ENCODE measurements around the gene SPAG16. TPM values are rescaled to one million over a fixed set of nuclear protein-coding genes. Genes with fewer than 3 reads are reported as not detected.

SPAG16 gene
- polyA plus RNA-seq, 1 of the 3 experiments (the other 2 are of a cell fraction), result 29.5 TPM

DNA sequence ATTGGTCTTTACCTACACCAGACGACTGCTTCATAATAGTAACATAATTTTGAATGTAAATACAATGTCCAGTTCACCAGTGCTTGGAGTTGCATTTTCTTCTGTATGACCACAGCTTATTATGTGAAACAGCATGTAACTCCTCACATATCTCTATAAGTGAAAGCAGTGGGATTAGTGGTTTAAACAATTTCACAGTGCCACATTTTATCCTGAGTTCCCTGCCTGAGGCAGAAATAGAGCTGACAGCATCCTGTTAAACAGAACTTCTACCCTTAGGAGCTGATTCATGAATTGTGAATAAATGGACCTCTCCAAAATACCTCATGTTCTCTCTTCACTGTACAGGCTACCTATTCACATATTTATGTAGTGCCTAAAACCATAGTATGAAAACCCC is 584.3 kb downstream of the SPAG16 start:
- Histone ChIP-seq H3K4me3 (ENCODE audit: low read depth in 2 of 2, low read length in 1 of 2) (no peak overlapping the region), H3K27ac (ENCODE audit: low read depth in 2 of 2, low read length in 1 of 2) (no peak overlapping the region), H4K20me1 (ENCODE audit: insufficient read depth) (no peaks in the 10 kb centered on the region), H3K4me1 (ENCODE audit: control insufficient read depth in 1 of 2, insufficient read depth in 2 of 2, low read depth in 1 of 2, low read length in 1 of 2) (no peaks in the 10 kb centered on the region), H3F3A (replicated peaks; ENCODE audit: insufficient read depth) (no peaks in the 10 kb centered on the region), H2AFZ (ENCODE audit: low read depth) (no peak overlapping the region), H3K79me2 (ENCODE audit: insufficient read depth) (no peaks in the 10 kb centered on the region), H3K4me2 (no peak overlapping the region), H3K9me2 (no peaks in the 10 kb centered on the region), H3K9me3 (0 out of 2 replicates have a peak, but pooled peaks cover 5% of the 10 kb centered on the region), H3K9ac (no peak overlapping the region), H3K27me3 (ENCODE audit: insufficient read depth) (no peaks in the 10 kb centered on the region), H3K36me3 (replicated peaks in 1 of 2; ENCODE audit: control insufficient read depth in 1 of 2, insufficient read depth in 2 of 2, low read length in 1 of 2) (no peaks in the 10 kb centered on the region)
- TF ChIP-seq, protein P1, sequence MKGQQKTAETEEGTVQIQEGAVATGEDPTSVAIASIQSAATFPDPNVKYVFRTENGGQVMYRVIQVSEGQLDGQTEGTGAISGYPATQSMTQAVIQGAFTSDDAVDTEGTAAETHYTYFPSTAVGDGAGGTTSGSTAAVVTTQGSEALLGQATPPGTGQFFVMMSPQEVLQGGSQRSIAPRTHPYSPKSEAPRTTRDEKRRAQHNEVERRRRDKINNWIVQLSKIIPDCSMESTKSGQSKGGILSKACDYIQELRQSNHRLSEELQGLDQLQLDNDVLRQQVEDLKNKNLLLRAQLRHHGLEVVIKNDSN (IDR thresholded peaks at IDR 0.05; ENCODE audit: borderline replicate concordance, low read depth), result no peak
- TF ChIP-seq JUND (IDR thresholded peaks at IDR 0.05) (no peak), RCOR1 (IDR thresholded peaks at IDR 0.05; ENCODE audit: low read length) (no peak), EZH2phosphoT487 (IDR thresholded peaks at IDR 0.05; ENCODE audit: borderline replicate concordance, low read depth) (no peak), SIN3A (IDR thresholded peaks at IDR 0.05; ENCODE audit: borderline replicate concordance, low read depth, low read length) (no peak), POLR2AphosphoS5 (IDR thresholded peaks at IDR 0.05; ENCODE audit: low read depth, low read length) (no peak), ELF1 (IDR thresholded peaks at IDR 0.05) (no peak), MEF2A (IDR thresholded peaks at IDR 0.05; ENCODE audit: borderline replicate concordance, low read depth) (no peak), YY1 (IDR thresholded peaks at IDR 0.05; ENCODE audit: low read depth) (no peak), GATA2 (CRISPR knock-in tag; IDR thresholded peaks at IDR 0.05) (no peak), TCF12 (IDR thresholded peaks at IDR 0.05) (no peak), RAD21 (IDR thresholded peaks at IDR 0.05; ENCODE audit: low read length) (no peak)
- TF ChIP-seq, protein P2, sequence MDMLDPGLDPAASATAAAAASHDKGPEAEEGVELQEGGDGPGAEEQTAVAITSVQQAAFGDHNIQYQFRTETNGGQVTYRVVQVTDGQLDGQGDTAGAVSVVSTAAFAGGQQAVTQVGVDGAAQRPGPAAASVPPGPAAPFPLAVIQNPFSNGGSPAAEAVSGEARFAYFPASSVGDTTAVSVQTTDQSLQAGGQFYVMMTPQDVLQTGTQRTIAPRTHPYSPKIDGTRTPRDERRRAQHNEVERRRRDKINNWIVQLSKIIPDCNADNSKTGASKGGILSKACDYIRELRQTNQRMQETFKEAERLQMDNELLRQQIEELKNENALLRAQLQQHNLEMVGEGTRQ (IDR thresholded peaks at IDR 0.05; ENCODE audit: borderline replicate concordance, low read depth, low read length), result no peak
- TF ChIP-seq, protein P3, sequence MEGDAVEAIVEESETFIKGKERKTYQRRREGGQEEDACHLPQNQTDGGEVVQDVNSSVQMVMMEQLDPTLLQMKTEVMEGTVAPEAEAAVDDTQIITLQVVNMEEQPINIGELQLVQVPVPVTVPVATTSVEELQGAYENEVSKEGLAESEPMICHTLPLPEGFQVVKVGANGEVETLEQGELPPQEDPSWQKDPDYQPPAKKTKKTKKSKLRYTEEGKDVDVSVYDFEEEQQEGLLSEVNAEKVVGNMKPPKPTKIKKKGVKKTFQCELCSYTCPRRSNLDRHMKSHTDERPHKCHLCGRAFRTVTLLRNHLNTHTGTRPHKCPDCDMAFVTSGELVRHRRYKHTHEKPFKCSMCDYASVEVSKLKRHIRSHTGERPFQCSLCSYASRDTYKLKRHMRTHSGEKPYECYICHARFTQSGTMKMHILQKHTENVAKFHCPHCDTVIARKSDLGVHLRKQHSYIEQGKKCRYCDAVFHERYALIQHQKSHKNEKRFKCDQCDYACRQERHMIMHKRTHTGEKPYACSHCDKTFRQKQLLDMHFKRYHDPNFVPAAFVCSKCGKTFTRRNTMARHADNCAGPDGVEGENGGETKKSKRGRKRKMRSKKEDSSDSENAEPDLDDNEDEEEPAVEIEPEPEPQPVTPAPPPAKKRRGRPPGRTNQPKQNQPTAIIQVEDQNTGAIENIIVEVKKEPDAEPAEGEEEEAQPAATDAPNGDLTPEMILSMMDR (IDR thresholded peaks at IDR 0.05), result no peak
- TF ChIP-seq, protein P4, sequence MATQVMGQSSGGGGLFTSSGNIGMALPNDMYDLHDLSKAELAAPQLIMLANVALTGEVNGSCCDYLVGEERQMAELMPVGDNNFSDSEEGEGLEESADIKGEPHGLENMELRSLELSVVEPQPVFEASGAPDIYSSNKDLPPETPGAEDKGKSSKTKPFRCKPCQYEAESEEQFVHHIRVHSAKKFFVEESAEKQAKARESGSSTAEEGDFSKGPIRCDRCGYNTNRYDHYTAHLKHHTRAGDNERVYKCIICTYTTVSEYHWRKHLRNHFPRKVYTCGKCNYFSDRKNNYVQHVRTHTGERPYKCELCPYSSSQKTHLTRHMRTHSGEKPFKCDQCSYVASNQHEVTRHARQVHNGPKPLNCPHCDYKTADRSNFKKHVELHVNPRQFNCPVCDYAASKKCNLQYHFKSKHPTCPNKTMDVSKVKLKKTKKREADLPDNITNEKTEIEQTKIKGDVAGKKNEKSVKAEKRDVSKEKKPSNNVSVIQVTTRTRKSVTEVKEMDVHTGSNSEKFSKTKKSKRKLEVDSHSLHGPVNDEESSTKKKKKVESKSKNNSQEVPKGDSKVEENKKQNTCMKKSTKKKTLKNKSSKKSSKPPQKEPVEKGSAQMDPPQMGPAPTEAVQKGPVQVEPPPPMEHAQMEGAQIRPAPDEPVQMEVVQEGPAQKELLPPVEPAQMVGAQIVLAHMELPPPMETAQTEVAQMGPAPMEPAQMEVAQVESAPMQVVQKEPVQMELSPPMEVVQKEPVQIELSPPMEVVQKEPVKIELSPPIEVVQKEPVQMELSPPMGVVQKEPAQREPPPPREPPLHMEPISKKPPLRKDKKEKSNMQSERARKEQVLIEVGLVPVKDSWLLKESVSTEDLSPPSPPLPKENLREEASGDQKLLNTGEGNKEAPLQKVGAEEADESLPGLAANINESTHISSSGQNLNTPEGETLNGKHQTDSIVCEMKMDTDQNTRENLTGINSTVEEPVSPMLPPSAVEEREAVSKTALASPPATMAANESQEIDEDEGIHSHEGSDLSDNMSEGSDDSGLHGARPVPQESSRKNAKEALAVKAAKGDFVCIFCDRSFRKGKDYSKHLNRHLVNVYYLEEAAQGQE (IDR thresholded peaks at IDR 0.05; ENCODE audit: low read depth, low read length), result no peak
- TF ChIP-seq, protein P5, sequence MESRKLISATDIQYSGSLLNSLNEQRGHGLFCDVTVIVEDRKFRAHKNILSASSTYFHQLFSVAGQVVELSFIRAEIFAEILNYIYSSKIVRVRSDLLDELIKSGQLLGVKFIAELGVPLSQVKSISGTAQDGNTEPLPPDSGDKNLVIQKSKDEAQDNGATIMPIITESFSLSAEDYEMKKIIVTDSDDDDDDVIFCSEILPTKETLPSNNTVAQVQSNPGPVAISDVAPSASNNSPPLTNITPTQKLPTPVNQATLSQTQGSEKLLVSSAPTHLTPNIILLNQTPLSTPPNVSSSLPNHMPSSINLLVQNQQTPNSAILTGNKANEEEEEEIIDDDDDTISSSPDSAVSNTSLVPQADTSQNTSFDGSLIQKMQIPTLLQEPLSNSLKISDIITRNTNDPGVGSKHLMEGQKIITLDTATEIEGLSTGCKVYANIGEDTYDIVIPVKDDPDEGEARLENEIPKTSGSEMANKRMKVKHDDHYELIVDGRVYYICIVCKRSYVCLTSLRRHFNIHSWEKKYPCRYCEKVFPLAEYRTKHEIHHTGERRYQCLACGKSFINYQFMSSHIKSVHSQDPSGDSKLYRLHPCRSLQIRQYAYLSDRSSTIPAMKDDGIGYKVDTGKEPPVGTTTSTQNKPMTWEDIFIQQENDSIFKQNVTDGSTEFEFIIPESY (IDR thresholded peaks at IDR 0.05; ENCODE audit: borderline replicate concordance, low read depth), result no peak
- POLR2A ChIA-PET, result no interaction called here
- CTCF ChIA-PET, result no interaction called here
- WGBS (ENCODE audit: low lambda C conversion rate), result 8% methylated on average over 1 of the region's 1 CpG
- DNase-seq, result no peak
